ENCODE measurements around the gene PTPRK.

DNA sequence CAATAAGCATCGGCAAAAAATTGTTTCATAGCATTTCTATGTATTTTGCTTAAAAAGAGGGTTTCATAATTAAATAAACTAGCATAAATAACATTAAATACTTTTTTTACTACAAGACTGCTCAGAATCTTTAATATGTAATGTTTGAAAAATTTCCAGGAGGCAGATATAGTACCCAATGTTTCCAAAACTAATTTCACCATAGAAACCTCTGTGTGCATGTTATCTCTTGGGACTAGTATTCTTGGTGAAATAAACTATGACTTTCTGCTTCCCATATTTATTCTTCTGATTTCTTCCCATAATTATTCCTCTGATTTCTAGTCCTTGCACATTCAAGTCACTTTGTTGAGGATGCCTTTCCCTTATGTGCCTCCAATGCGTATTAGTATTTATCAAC, 94.5 kb downstream of the PTPRK start:
- TF ChIP-seq, protein P1, sequence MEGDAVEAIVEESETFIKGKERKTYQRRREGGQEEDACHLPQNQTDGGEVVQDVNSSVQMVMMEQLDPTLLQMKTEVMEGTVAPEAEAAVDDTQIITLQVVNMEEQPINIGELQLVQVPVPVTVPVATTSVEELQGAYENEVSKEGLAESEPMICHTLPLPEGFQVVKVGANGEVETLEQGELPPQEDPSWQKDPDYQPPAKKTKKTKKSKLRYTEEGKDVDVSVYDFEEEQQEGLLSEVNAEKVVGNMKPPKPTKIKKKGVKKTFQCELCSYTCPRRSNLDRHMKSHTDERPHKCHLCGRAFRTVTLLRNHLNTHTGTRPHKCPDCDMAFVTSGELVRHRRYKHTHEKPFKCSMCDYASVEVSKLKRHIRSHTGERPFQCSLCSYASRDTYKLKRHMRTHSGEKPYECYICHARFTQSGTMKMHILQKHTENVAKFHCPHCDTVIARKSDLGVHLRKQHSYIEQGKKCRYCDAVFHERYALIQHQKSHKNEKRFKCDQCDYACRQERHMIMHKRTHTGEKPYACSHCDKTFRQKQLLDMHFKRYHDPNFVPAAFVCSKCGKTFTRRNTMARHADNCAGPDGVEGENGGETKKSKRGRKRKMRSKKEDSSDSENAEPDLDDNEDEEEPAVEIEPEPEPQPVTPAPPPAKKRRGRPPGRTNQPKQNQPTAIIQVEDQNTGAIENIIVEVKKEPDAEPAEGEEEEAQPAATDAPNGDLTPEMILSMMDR (conservative IDR thresholded peaks at IDR 0.05), result no peak
- TF ChIP-seq ZFX (IDR thresholded peaks at IDR 0.05), result no peak
